ENCODE measurements around the gene DICER1. TPM values are rescaled to one million over a fixed set of nuclear protein-coding genes. Genes with fewer than 3 reads are reported as not detected.

Gene DICER1
- total and polyA plus RNA-seq, 2 experiments from 2014 or later = 21.4 to 59.2 TPM

DNA sequence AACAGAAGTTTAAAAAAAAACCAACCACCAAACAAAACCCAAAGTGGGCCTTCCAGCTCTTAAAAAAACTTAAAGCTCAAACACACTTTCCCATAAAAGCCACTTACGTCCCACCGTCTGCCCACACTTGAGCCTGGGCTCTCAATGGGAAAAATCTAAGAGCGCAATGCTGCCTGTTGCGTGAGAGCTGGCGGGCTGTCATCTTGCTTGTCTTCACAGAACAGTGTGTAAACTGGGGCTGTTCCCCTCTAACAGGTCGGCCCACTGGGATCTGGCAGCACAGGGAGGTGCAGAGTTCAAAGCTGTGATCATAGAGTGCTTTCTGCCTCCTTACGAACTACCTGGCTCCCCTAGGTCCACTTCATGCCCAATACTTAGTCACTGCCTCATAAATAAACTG is 80.0 kb downstream of the DICER1 start (continued):
- TF ChIP-seq, protein P1, sequence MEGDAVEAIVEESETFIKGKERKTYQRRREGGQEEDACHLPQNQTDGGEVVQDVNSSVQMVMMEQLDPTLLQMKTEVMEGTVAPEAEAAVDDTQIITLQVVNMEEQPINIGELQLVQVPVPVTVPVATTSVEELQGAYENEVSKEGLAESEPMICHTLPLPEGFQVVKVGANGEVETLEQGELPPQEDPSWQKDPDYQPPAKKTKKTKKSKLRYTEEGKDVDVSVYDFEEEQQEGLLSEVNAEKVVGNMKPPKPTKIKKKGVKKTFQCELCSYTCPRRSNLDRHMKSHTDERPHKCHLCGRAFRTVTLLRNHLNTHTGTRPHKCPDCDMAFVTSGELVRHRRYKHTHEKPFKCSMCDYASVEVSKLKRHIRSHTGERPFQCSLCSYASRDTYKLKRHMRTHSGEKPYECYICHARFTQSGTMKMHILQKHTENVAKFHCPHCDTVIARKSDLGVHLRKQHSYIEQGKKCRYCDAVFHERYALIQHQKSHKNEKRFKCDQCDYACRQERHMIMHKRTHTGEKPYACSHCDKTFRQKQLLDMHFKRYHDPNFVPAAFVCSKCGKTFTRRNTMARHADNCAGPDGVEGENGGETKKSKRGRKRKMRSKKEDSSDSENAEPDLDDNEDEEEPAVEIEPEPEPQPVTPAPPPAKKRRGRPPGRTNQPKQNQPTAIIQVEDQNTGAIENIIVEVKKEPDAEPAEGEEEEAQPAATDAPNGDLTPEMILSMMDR (conservative IDR thresholded peaks at IDR 0.05; ENCODE audit: low read depth in 2 of 2) = no peak
- no peak for TF ChIP-seq CREB1 (CRISPR knock-in tag; IDR thresholded peaks at IDR 0.05; ENCODE audit: low read depth)
- TF ChIP-seq, protein P2, sequence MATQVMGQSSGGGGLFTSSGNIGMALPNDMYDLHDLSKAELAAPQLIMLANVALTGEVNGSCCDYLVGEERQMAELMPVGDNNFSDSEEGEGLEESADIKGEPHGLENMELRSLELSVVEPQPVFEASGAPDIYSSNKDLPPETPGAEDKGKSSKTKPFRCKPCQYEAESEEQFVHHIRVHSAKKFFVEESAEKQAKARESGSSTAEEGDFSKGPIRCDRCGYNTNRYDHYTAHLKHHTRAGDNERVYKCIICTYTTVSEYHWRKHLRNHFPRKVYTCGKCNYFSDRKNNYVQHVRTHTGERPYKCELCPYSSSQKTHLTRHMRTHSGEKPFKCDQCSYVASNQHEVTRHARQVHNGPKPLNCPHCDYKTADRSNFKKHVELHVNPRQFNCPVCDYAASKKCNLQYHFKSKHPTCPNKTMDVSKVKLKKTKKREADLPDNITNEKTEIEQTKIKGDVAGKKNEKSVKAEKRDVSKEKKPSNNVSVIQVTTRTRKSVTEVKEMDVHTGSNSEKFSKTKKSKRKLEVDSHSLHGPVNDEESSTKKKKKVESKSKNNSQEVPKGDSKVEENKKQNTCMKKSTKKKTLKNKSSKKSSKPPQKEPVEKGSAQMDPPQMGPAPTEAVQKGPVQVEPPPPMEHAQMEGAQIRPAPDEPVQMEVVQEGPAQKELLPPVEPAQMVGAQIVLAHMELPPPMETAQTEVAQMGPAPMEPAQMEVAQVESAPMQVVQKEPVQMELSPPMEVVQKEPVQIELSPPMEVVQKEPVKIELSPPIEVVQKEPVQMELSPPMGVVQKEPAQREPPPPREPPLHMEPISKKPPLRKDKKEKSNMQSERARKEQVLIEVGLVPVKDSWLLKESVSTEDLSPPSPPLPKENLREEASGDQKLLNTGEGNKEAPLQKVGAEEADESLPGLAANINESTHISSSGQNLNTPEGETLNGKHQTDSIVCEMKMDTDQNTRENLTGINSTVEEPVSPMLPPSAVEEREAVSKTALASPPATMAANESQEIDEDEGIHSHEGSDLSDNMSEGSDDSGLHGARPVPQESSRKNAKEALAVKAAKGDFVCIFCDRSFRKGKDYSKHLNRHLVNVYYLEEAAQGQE (IDR thresholded peaks at IDR 0.05; ENCODE audit: unreplicated experiment) = no peak
- no peak for TF ChIP-seq ZNF114 (CRISPR knock-in tag; IDR thresholded peaks at IDR 0.05)

DNA sequence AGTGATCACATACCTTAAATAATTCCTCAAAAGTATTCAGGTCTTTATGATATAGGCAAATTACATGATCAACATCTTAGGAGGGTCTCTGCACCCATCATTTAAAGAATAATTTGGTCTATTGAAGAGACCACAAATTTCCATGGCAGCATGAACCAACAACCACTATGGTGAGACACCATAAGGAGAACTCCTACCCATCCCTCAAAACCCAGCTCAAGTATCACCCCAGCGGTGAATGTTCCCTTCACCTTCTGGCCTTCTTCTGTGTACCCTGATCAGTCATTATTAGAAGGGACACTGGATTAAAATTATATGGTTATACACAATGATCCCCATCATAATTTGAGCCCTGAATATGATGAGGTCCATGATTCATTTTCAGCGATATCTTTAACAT is 81.5 kb downstream of the DICER1 start:
- no peaks in the 10 kb centered on the region for H3K79me2 ChIP-seq (replicated peaks; ENCODE audit: insufficient read depth)
- Mint-ChIP-seq H3K4me1 (peaks cover 13% of the 10 kb centered on the region), H3K9me3 (no peaks in the 10 kb centered on the region), H3K27ac (no peak overlapping the region), H3K27me3 (ENCODE audit: insufficient read depth, low read depth, poor library complexity) (peaks cover 5% of the 10 kb centered on the region), H3K4me3 (no peak overlapping the region), H3K36me3 (ENCODE audit: low read depth) (no peaks in the 10 kb centered on the region)
- no peak overlapping the region for H3K4me2 ChIP-seq
- no peak overlapping the region for H3K27ac ChIP-seq (ENCODE audit: low read depth)
- H3K36me3 ChIP-seq (ENCODE audit: insufficient read depth) = no peaks in the 10 kb centered on the region
- DNase-seq (ENCODE audit: low spot score) (no peak), ATAC-seq (no peak)
- H3F3A ChIP-seq (replicated peaks; ENCODE audit: low read depth) = no peaks in the 10 kb centered on the region
- H4K20me1 ChIP-seq (replicated peaks; ENCODE audit: insufficient read depth) = no peaks in the 10 kb centered on the region; the same call in 1 of the 2 replicates
- peaks cover 3% of the 10 kb centered on the region; the same call in 1 of the 2 replicates for H3K9me2 ChIP-seq (ENCODE audit: insufficient read depth)
- no peak overlapping the region for H2AFZ ChIP-seq
- H3K4me1 ChIP-seq (ENCODE audit: insufficient read depth) = peaks cover 3% of the 10 kb centered on the region; the same call in 1 of the 2 replicates
- no peaks in the 10 kb centered on the region for H3K27me3 ChIP-seq (ENCODE audit: insufficient read depth)
- TF ChIP-seq POLR2AphosphoS5 (IDR thresholded peaks at IDR 0.05; ENCODE audit: low read depth) (no peak), ZNF331 (CRISPR knock-in tag; IDR thresholded peaks at IDR 0.05; ENCODE audit: low read depth) (no peak), JUNB (IDR thresholded peaks at IDR 0.05; ENCODE audit: unreplicated experiment) (no peak), ZNF114 (CRISPR knock-in tag; IDR thresholded peaks at IDR 0.05) (no peak), CREB1 (CRISPR knock-in tag; IDR thresholded peaks at IDR 0.05; ENCODE audit: low read depth) (no peak), STAT1 (IDR thresholded peaks at IDR 0.05; ENCODE audit: unreplicated experiment) (no peak), NANOG (IDR thresholded peaks at IDR 0.05; ENCODE audit: borderline replicate concordance) (no peak), EZH2phosphoT487 (IDR thresholded peaks at IDR 0.05; ENCODE audit: unreplicated experiment) (no peak)
- TF ChIP-seq, protein P3, sequence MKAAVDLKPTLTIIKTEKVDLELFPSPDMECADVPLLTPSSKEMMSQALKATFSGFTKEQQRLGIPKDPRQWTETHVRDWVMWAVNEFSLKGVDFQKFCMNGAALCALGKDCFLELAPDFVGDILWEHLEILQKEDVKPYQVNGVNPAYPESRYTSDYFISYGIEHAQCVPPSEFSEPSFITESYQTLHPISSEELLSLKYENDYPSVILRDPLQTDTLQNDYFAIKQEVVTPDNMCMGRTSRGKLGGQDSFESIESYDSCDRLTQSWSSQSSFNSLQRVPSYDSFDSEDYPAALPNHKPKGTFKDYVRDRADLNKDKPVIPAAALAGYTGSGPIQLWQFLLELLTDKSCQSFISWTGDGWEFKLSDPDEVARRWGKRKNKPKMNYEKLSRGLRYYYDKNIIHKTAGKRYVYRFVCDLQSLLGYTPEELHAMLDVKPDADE (IDR thresholded peaks at IDR 0.05) = no peak
- TF ChIP-seq, protein P1 (conservative IDR thresholded peaks at IDR 0.05; ENCODE audit: low read depth in 2 of 2) = no peak
- H3K4me3 ChIP-seq = no peak overlapping the region
